ENCODE data around the gene SOCS7.

GRCh38 chr17:38332735-38333134 lies 18.9 kb upstream of the SOCS7 start:
- TF ChIP-seq CTCF (IDR thresholded peaks at IDR 0.05; ENCODE audit: poor library complexity): no peak
- no peak for TF ChIP-seq EZH2 (IDR thresholded peaks at IDR 0.05; ENCODE audit: borderline replicate concordance)

Data from hepatocyte (in vitro differentiated cells).